A549 (cell line): ENCODE data around the gene U2AF1L4.

Source experiments
- CEBPB ChIP-seq, 2 experiments: fragments of >200 bp in 1 of 2; sonication (Bioruptor Twin) in 1 of 2; formaldehyde crosslinking in 1 of 2; IDR thresholded peaks; 2 replicates each; pipeline ENCODE4 v1.6.1; 2012 to 2016
- EP300 ChIP-seq, 2 experiments: fragments of >200 bp; sonication (Bioruptor Twin); formaldehyde crosslinking; IDR thresholded peaks; 2 replicates in 1 of 2; 3 replicates in 1 of 2; pipeline ENCODE4 v1.6.1; 2016 to 2017
- ESRRA ChIP-seq: fragments of 150-350 bp; IDR thresholded peaks from 2 replicates; pipeline ENCODE4 v1.6.1; 2014; ENCODE audit warnings: mild to moderate bottlenecking, low read length, borderline replicate concordance
- KDM1A ChIP-seq: fragments of 200-600 bp; sonication (generic); IDR thresholded peaks from 2 replicates; pipeline ENCODE4 v1.6.1; 2016; ENCODE audit warnings: low read depth, mild to moderate bottlenecking
- NR3C1 ChIP-seq: fragments of >200 bp; sonication (Bioruptor Twin); formaldehyde crosslinking; IDR thresholded peaks from 3 replicates; pipeline ENCODE4 v1.6.1; 2017
- RFX5 ChIP-seq: fragments of 450-650 bp; IDR thresholded peaks from 2 replicates; pipeline ENCODE4 v1.7.1; 2014; ENCODE audit warnings: antibody characterized with exemption, mild to moderate bottlenecking, moderate library complexity
- SREBF2 ChIP-seq: fragments of 450-650 bp; IDR thresholded peaks from 2 replicates; pipeline ENCODE4 v1.6.1; 2014; ENCODE audit warnings: mild to moderate bottlenecking, moderate library complexity
- TF ChIP-seq, protein P1 (sequence below): fragments of 250-450 bp; sonication (Bioruptor Pico); IDR thresholded peaks from 2 replicates; pipeline ENCODE4 v1.5.0; 2020; ENCODE audit warnings: low read depth, mild to moderate bottlenecking, moderate library complexity
- TF ChIP-seq, protein P2 (sequence below): fragments of >200 bp; sonication (Bioruptor Twin); formaldehyde crosslinking; IDR thresholded peaks from 3 replicates; pipeline ENCODE4 v1.5.1; 2016

DNA sequence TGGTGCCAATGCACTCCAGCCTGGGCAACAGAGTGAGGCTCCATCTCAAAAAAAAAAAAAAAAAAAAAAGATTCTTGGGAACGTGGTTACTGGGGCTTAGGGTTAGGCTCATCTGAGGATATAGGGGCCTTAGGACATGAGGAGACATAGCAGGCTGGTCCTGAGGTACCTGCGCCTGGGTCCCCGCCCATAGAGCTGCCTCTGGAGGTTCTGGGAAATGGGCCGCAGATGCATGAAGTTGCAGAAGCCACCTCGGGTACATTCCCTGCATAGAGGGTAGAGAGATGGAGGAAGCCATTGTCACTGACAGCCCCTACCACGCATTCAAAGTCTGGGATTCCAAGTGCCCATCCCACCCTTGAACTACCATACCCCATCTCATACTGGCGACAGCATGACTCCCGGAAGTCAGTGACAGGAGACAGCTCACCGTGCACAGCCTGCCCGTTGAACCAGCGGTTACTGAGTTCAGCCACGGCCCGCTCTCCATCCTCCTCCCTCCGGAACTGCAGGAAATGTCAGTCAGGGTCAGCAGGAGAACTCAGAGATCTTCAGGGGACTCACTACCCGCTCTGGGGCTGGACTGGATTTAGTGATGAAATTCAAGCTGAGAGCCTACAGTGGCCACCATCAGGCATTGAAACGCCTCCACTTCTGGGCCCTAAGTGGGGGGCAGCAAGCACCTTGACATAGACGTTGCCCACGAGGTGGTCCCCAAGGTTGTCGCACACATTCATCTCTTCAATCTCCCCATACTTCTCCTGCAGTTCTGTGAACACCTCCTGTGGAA, 1.4 kb downstream of the U2AF1L4 start:
- TF ChIP-seq, protein P1, sequence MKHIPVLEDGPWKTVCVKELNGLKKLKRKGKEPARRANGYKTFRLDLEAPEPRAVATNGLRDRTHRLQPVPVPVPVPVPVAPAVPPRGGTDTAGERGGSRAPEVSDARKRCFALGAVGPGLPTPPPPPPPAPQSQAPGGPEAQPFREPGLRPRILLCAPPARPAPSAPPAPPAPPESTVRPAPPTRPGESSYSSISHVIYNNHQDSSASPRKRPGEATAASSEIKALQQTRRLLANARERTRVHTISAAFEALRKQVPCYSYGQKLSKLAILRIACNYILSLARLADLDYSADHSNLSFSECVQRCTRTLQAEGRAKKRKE, result no peak
- TF ChIP-seq NR3C1 (no peak), ESRRA (no peak), RFX5 (no peak), SREBF2 (no peak), CEBPB (IDR thresholded peaks at IDR 0.05) (no peak), KDM1A (no peak), EP300 (IDR thresholded peaks at IDR 0.05) (no peak)
- TF ChIP-seq, protein P2, sequence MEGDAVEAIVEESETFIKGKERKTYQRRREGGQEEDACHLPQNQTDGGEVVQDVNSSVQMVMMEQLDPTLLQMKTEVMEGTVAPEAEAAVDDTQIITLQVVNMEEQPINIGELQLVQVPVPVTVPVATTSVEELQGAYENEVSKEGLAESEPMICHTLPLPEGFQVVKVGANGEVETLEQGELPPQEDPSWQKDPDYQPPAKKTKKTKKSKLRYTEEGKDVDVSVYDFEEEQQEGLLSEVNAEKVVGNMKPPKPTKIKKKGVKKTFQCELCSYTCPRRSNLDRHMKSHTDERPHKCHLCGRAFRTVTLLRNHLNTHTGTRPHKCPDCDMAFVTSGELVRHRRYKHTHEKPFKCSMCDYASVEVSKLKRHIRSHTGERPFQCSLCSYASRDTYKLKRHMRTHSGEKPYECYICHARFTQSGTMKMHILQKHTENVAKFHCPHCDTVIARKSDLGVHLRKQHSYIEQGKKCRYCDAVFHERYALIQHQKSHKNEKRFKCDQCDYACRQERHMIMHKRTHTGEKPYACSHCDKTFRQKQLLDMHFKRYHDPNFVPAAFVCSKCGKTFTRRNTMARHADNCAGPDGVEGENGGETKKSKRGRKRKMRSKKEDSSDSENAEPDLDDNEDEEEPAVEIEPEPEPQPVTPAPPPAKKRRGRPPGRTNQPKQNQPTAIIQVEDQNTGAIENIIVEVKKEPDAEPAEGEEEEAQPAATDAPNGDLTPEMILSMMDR, result no peak
